GM11168 (cell line): ENCODE measurements around the gene PRDM15.
"Not testable (repeated sequence)": the region's sequence is repeated elsewhere in the genome, so short reads cannot be mapped to it uniquely, and the experiment has no call there.

Experiments used
- in situ Hi-C: fragments of 300-500 bp; cut with MboI; formaldehyde crosslinking; loops from one replicate; pipeline ENCODE4 v1.12.0; 2022; ENCODE audit warnings: low sequenced_read_pairs; ENCODE audit not compliant: unreplicated experiment

PRDM15 gene

GRCh38 chr21:41796476-41797080, 82.6 kb downstream of the PRDM15 start:
- in situ Hi-C loops, result no loop called here

DNA sequence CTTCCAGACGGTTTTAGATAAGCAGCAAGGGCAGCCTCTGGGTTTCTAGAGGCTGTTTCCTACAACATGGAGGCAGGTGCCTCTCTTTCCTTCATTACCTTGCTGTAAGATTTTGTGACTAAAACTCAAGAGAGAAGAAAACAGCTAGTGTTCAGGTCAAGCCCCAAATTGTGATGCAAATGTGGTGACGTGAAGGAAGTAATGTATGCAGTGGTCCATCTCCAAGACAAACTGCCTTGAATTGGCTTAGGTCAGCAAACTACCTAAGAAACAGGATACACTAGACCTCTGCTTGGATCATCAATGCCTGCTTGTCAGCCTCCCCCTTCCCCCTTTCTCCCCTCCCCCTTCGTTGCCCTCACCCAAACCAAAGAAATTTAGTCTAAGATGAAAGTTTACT, 83.4 kb downstream of the PRDM15 start:
- in situ Hi-C loops, result no loop called here

- in situ Hi-C loops, result no loop called here
Observed at GRCh38 chr21:41794600-41794999, 84.5 kb downstream of the PRDM15 start.

- in situ Hi-C loops, result no loop called here
Observed at GRCh38 chr21:41792711-41793110, 86.4 kb downstream of the PRDM15 start.

DNA sequence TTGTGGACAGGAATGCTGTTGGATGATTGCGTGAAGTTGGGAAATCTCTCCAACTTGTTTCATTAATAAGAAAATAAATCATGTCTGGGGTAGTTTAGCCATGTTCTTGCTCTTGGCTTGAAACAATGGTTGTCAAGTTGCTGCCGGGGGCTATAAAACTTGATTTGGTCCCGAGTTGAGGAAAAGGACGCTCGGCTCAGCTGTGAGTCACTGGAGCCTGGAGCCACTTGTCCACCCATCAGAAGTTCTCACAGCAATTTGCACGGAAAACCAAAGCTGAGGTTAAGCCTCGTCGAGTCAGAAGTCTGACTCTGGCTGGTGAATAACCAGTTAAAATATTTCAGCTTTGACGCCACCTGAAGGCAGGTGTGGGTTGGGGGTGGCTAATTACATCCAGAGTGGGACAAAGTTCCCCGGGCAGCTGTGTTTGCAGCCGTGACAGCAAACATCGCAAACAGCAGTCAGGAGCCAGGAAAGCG, 92.6 kb downstream of the PRDM15 start:
- in situ Hi-C loops, result no loop called here

GRCh38 chr21:41785262-41785661, 93.9 kb downstream of the PRDM15 start:
- in situ Hi-C loops, result not testable (repeated sequence)

- in situ Hi-C loops, result no loop called here
Observed at GRCh38 chr21:41784456-41785102, 94.6 kb downstream of the PRDM15 start.

DNA sequence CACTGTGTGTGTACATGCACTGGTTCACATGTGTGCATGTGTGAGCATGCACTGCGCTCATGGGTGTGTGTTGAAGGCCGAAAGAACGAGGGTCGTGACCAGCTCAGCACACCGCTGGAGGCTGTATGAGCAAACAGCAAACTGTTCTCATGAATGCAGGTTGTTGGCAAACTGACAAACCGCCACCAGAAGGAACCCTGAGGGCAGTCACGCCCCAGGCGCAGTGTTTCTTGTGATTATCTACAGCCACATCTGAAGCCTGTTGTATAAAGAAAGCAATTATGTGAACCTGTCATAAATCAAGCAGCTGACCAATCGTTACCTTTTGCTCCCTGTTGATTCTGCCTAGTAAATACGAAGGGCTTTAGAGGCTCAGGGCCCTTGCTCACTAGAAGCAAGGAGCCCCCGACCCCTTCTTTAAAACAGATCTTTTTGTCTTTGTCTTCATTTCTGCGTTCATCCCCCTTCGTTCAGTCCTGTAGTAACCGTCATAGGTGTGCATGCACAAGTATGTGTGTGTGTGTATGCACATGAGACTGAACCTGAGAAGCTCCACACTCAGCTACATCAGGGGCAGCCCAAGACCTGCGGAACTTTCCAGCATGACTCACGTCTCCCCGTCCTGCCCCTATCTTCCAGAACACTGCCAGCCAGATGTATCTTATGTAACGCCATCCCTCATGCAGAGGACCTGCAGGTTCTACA, 95.5 kb downstream of the PRDM15 start:
- in situ Hi-C loops, result no loop called here

- in situ Hi-C loops, result no loop called here
Observed at GRCh38 chr21:41781050-41781410, 98.1 kb downstream of the PRDM15 start.

DNA sequence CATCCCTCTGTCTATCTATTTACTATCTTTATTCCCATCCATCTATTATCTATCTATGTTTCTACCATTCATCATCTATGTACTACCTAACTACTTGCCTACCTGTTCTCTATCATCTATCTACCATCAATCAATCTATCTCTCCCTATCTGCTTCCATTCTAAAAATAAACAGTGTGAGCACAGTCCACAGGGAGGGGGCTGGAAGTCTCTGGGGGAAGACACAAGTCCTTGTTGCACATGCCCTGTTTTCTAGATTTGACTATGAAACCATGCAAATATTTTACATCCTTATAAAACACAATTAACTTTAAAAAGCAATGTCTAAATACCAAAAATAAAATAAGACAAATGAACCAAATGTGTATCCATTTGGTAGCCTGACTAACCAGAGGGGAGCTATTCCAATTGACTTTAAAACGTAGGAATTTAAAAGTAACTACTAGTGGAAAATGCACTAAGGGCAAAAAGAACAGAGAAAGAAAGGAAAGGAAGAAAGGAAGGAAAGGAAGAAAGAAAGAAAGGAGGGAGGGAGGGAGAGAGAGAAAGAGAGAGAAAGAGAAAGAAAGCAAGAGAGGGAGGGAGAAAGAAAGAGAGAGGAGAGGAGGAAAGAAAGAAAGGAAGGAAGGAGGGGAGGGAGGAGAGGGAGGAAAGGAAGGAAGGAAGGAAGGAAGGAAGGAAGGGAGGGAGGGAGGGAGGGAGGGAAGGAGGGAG, 98.7 kb downstream of the PRDM15 start:
- in situ Hi-C loops, result no loop called here

GRCh38 chr21:41779659-41780058, 99.5 kb downstream of the PRDM15 start:
- in situ Hi-C loops, result no loop called here

DNA sequence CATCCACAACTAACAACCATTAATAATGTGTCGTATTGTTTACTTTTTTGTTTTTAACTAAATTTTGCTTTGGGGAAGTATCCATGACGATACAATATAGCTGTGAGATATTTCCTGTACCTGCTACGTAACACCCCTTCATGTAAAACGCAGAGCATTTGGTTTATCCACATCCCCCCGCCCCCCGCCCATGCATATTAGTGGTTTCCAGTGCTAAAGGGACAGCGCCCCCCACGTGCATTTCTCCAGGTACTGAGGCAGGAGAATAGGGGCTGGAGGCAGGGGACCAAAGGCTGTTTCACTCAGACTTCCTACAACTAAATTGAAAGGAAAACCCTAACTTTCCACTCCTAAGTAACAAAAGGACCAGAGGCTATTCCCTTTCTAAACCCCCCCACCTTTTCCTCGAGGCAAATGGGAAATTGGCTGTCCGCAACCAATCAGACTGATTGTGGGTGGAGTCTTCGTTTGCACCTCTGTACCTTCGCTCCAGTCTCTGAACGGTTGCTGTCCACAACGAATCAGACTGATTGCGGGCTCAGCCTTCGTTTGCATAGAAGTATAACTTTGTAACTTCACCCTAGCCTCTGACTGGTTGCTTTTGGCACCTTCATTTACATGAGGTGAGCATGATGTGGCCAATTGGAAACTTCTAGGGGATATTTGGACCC, 100.1 kb downstream of the PRDM15 start:
- in situ Hi-C loops, result no loop called here

DNA sequence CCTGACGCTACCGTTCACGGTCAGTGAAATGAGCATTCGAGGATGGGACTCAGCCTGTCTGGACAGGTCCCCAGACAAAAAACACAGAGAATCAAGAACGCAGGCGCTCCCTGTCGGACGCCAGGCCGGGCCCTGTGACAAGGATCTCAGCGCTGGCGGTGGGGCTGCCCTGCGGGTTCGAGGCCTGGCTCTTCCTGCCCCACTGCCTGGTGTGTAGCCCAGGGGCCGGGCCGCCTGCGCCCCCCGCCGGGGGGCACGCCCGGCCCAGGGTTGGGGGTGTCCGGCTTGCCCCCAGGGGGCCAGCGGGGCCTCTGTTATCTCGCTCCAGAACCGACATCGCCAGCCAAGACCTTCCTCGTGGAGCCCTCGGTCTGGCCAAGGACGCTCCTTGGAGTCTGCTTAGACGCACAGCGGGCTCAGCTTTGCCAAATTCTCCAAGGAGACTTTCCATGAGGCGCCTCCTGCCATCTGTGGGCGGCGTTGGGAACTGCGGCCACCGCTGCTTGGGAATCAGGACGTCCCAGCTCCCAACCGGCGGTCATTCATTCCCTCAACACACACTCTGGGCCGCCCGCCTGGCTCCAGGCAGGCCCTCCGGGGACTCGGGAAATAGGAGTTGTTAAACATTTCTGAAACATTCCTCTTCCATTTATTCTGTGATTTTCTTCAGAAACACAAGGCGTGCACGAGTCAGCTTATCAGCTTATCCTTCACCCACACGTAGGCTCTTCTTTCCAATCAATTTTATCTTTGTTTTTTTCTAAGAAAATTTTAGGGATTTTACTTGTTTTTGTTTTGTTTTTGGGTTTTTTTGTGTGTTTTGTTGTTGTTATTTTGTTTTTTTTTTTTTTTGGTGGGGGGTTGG, 101.0 kb downstream of the PRDM15 start:
- in situ Hi-C loops, result no loop called here

GRCh38 chr21:41776778-41777177, 102.4 kb downstream of the PRDM15 start:
- in situ Hi-C loops, result no loop called here

DNA sequence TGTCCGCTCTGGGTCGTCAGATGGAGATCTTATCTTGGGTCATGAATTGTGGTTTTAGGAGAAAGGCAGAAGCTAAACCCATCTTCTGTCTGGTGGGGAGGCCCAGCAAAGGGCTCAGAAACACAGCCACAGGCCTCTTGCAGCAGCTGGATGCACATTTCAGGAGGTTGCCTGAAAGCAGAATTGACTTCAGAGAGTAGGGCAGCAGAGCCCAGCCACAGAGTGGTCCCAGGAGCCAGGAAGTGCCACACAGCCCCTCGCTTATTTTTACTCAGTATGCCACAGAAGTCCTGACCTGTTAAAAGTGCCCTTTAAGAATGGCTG, 104.0 kb downstream of the PRDM15 start:
- in situ Hi-C loops, result no loop called here

GRCh38 chr21:41774467-41775148, 104.5 kb downstream of the PRDM15 start:
- in situ Hi-C loops, result no loop called here

GRCh38 chr21:41772351-41773080, 106.6 kb downstream of the PRDM15 start:
- in situ Hi-C loops, result no loop called here

DNA sequence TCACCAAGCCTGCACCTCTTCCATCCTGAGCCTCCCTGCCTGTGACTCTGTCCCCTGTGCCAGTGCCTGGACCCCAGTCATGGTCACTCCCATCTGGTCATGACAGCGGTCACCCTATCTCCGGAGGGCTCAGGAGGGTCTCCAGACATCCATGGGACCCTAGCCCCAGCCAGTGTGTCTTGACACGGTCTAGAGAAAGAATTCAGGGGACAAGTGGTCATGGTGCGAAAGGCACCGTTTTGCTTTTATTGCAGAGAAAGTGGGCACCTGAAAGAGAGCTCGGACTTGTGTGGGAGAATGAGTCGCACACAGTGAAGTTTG, 107.6 kb downstream of the PRDM15 start:
- in situ Hi-C loops, result no loop called here
